Activated CD4-positive, alpha-beta T cell treated with anti-CD3 and anti-CD28 coated beads, Interleukin-2, Interleukin-6, amounts not matched to agents 100 ng/mL and 50 ng/mL, durations not matched to agents 16 hours and 8 hours (primary cell): ENCODE results near the gene GPR61.

Source experiments
- DNase-seq: peaks from one replicate; pipeline ENCODE4 v3.0.0-alpha.2; 2020

GPR61 gene

GRCh38 chr1:109539676-109540075, at the start of gene GPR61:
TSS of gene GPR61 (plus strand) at chr1:109539872. CDS start at chr1:109543023, 3,151 bp downstream.
- DNase-seq: no peak

GRCh38 chr1:109490029-109490933, 49.4 kb upstream of the GPR61 start:
- DNase-seq: peak; percentile 76

- no peak for DNase-seq
Observed at GRCh38 chr1:109490934-109491302, 48.8 kb upstream of the GPR61 start.

GRCh38 chr1:109491372-109491771, 48.3 kb upstream of the GPR61 start:
- DNase-seq: no peak

- no peak for DNase-seq
Observed at GRCh38 chr1:109492779-109493178, 46.9 kb upstream of the GPR61 start.

- no peak for DNase-seq
Observed at GRCh38 chr1:109493227-109493626, 46.4 kb upstream of the GPR61 start.

GRCh38 chr1:109493805-109494539, 45.7 kb upstream of the GPR61 start, which contains the start of gene CYB561D1:
TSS of gene CYB561D1 (plus strand) at chr1:109494094. CDS start at chr1:109494140, 46 bp downstream.
- DNase-seq: peak; percentile 93

GRCh38 chr1:109495738-109496137, 43.9 kb upstream of the GPR61 start:
- DNase-seq: no peak

GRCh38 chr1:109497449-109498160, 42.1 kb upstream of the GPR61 start:
- no peak for DNase-seq

GRCh38 chr1:109498161-109498801, 41.4 kb upstream of the GPR61 start:
- peak; percentile 22 for DNase-seq

- DNase-seq: no peak
Observed at GRCh38 chr1:109499081-109499480, 40.6 kb upstream of the GPR61 start.

- peak; percentile 53 for DNase-seq
Observed at GRCh38 chr1:109499661-109500536, 39.8 kb upstream of the GPR61 start.

GRCh38 chr1:109500941-109501381, 38.7 kb upstream of the GPR61 start:
- DNase-seq: no peak

- DNase-seq: no peak
Observed at GRCh38 chr1:109501644-109502363, 37.9 kb upstream of the GPR61 start.

GRCh38 chr1:109502364-109502851, 37.3 kb upstream of the GPR61 start:
- no peak for DNase-seq

GRCh38 chr1:109503935-109504334, 35.7 kb upstream of the GPR61 start:
- DNase-seq: no peak

- no peak for DNase-seq
Observed at GRCh38 chr1:109504974-109505373, 34.7 kb upstream of the GPR61 start.

- DNase-seq: no peak
Observed at GRCh38 chr1:109508001-109508872, 31.4 kb upstream of the GPR61 start.

GRCh38 chr1:109508873-109509175, 30.8 kb upstream of the GPR61 start:
- DNase-seq: no peak
